BLaER1 treated with 17β-estradiol and CSF1 and Interleukin-3, amounts not matched to agents 10 nM and 100 nM (cell line): Measurements from ENCODE around the gene MNT.
"Not testable (repeated sequence)": the region's sequence is repeated elsewhere in the genome, so short reads cannot be mapped to it uniquely, and the experiment has no call there.

ENCODE experiments used
- H3K27ac ChIP-seq, 11 experiments: shearing (Covaris generic); formaldehyde crosslinking; 2 replicates each; pipeline ENCODE4 v1.8.1; 2022
- H3K27me3 ChIP-seq, 11 experiments: shearing (Covaris generic); formaldehyde crosslinking; 2 replicates each; pipeline ENCODE4 v1.8.1; 2022
- H3K36me3 ChIP-seq, 11 experiments: shearing (Covaris generic); formaldehyde crosslinking; 2 replicates each; pipeline ENCODE4 v1.8.1; 2022
- H3K4me1 ChIP-seq, 10 experiments: shearing (Covaris generic); formaldehyde crosslinking; 2 replicates each; pipeline ENCODE4 v1.8.1; 2022
- H3K4me2 ChIP-seq, 11 experiments: shearing (Covaris generic); formaldehyde crosslinking; 2 replicates each; pipeline ENCODE4 v1.8.1; 2022
- H3K4me3 ChIP-seq, 10 experiments: shearing (Covaris generic); formaldehyde crosslinking; 2 replicates each; pipeline ENCODE4 v1.8.1; 2022
- H3K9ac ChIP-seq, 11 experiments: shearing (Covaris generic); formaldehyde crosslinking; 2 replicates each; pipeline ENCODE4 v1.8.1; 2022
- H3K9me3 ChIP-seq, 11 experiments: shearing (Covaris generic); formaldehyde crosslinking; replicated peaks in 1 of 11; 2 replicates each; pipeline ENCODE4 v1.8.1; 2022
- H4K20me1 ChIP-seq, 11 experiments: shearing (Covaris generic); formaldehyde crosslinking; 2 replicates each; pipeline ENCODE4 v1.8.1; 2022
- Cebpa-rat ChIP-seq, 11 experiments: shearing (Covaris generic); IDR thresholded peaks; 2 replicates each; pipeline ENCODE4 v1.8.1; 2022

The MNT gene

GRCh38 chr17:2439997-2440396, 39.1 kb upstream of the MNT start:
- not testable (repeated sequence) for H3K4me3 ChIP-seq, H3K27me3 ChIP-seq, H3K9me3 ChIP-seq
- Histone ChIP-seq H4K20me1 (peaks cover 0 to 25% (median 0%) of the 10 kb centered on the region in 11 experiments; a peak in 7 of 22 replicates), H3K4me2 (peak overlapping the region in 5 of 11 experiments; percentile 39 to 86 (median 79); a peak in 10 of 22 replicates), H3K4me1 (peaks cover 38 to 73% (median 52%) of the 10 kb centered on the region in 10 experiments), H3K9ac (peak overlapping the region in 4 of 11 experiments; percentile 50 to 73 (median 68); a peak in 8 of 22 replicates), H3K27ac (peak overlapping the region in 8 of 11 experiments; percentile 28 to 89 (median 76); a peak in 14 of 22 replicates), H3K36me3 (peaks cover 32 to 90% (median 66%) of the 10 kb centered on the region in 11 experiments)
- TF ChIP-seq Cebpa-rat (IDR thresholded peaks at IDR 0.05): peak in 3 of 11 experiments; percentile 36 to 75 (median 63); a peak in 5 of 22 replicates

- Histone ChIP-seq H3K27ac (peak overlapping the region in 9 of 11 experiments; percentile 23 to 89 (median 75); a peak in 15 of 22 replicates), H3K9ac (peak overlapping the region in 6 of 11 experiments; percentile 34 to 73 (median 65); a peak in 10 of 22 replicates), H3K4me3 (no peak overlapping the region), H3K27me3 (no peaks in the 10 kb centered on the region), H3K4me1 (peaks cover 50 to 85% (median 63%) of the 10 kb centered on the region in 10 experiments), H3K36me3 (peaks cover 37 to 90% (median 66%) of the 10 kb centered on the region in 11 experiments), H3K9me3 (peaks cover 0 to 10% (median 5%) of the 10 kb centered on the region in 11 experiments; a peak in 12 of 22 replicates), H4K20me1 (peaks cover 0 to 15% (median 0%) of the 10 kb centered on the region in 11 experiments; a peak in 6 of 22 replicates), H3K4me2 (peak overlapping the region in 9 of 11 experiments; percentile 8 to 90 (median 79); a peak in 14 of 22 replicates)
- TF ChIP-seq Cebpa-rat (IDR thresholded peaks at IDR 0.05): no peak
These were observed 38.0 kb upstream of the MNT start for GRCh38 chr17:2438823-2439222.

DNA sequence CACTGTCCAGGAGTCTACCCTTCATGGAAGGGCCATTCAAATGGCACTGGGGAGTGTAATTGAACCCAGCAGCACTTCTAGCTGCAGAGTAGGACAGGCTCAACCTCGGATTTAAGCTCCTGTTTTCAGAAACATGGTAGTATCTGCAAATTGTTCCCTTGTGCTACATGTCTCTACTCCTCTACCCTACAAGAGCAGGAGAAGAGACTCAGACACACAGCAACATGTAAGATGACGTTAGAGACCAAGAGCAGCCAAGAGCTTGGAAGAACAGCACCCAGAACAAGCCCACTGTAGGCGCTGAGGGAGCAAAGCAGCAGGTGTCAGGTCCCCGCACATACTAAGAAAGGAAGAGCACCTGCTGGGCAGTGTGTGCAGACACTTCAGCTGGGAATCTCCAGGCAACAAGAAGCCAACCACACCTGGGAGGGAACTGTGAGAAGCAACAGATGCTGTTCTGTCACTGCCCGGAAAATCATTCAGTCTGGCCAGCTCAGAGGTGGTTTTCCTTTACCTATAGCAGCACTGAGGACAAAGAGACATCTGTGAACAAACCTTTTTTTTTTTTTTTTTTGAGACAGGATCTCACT, 35.6 kb upstream of the MNT start:
- no peak for TF ChIP-seq Cebpa-rat (IDR thresholded peaks at IDR 0.05)
- Histone ChIP-seq H4K20me1 (peaks cover 0 to 14% (median 0%) of the 10 kb centered on the region in 11 experiments; a peak in 6 of 22 replicates), H3K9ac (peak overlapping the region in 7 of 11 experiments; percentile 10 to 70 (median 57); a peak in 9 of 22 replicates), H3K4me2 (peak overlapping the region; percentile 63 to 91 (median 79)), H3K27me3 (no peaks in the 10 kb centered on the region), H3K9me3 (peaks cover 0 to 10% (median 5%) of the 10 kb centered on the region in 11 experiments; a peak in 12 of 22 replicates), H3K4me1 (peaks cover 52 to 83% (median 67%) of the 10 kb centered on the region in 10 experiments), H3K4me3 (peak overlapping the region in 4 of 10 experiments; percentile 10 to 47 (median 34); a peak in 4 of 20 replicates), H3K27ac (peak overlapping the region in 8 of 11 experiments; percentile 14 to 80 (median 58); a peak in 12 of 22 replicates), H3K36me3 (peaks cover 57 to 93% (median 83%) of the 10 kb centered on the region in 11 experiments)

DNA sequence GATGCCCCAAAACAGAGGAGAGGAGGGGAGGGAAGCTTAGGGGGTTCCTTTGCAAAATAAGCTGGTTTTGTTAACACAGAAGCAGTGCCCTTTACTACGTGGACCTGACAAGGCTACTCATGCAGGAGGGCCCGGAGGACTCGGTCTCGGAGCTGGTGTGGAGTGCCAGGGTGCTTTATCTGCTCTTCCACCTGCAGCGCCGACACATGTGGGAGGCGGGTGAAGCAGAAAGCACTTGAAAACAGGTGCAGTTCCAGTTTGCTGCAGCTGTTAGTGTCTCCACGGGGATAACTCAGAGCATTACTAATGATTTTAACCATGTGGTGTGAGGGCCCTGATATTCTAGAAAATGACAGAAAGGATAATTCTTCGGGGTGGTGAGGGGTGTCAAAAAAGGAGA, 35.0 kb upstream of the MNT start:
- TF ChIP-seq Cebpa-rat (IDR thresholded peaks at IDR 0.05): no peak
- Histone ChIP-seq H3K9me3 (peaks cover 0 to 5% (median under 1%) of the 10 kb centered on the region in 11 experiments; a peak in 7 of 22 replicates), H4K20me1 (peaks cover 0 to 14% (median 0%) of the 10 kb centered on the region in 11 experiments; a peak in 6 of 22 replicates), H3K27ac (peak overlapping the region in 10 of 11 experiments; percentile 33 to 80 (median 58); a peak in 13 of 22 replicates), H3K4me3 (peak overlapping the region in 4 of 10 experiments; percentile 25 to 47 (median 38); a peak in 7 of 20 replicates), H3K36me3 (peaks cover 55 to 93% (median 83%) of the 10 kb centered on the region in 11 experiments), H3K9ac (peak overlapping the region in 10 of 11 experiments; percentile 11 to 70 (median 56); a peak in 16 of 22 replicates), H3K4me2 (peak overlapping the region; percentile 63 to 91 (median 79)), H3K4me1 (peaks cover 52 to 83% (median 67%) of the 10 kb centered on the region in 10 experiments), H3K27me3 (no peaks in the 10 kb centered on the region)

GRCh38 chr17:2435181-2435741, 34.4 kb upstream of the MNT start:
- Histone ChIP-seq H3K9ac (peak overlapping the region; percentile 9 to 70 (median 55); a peak in 17 of 22 replicates), H3K4me1 (peaks cover 52 to 78% (median 66%) of the 10 kb centered on the region in 10 experiments), H3K27ac (peak overlapping the region; percentile 33 to 80 (median 58); a peak in 20 of 22 replicates), H3K9me3 (no peaks in the 10 kb centered on the region), H3K4me3 (peak overlapping the region in 3 of 10 experiments; percentile 25 to 47 (median 44); a peak in 6 of 20 replicates), H4K20me1 (peaks cover 0 to 14% (median 0%) of the 10 kb centered on the region in 11 experiments; a peak in 6 of 22 replicates), H3K36me3 (peaks cover 50 to 93% (median 81%) of the 10 kb centered on the region in 11 experiments), H3K27me3 (no peaks in the 10 kb centered on the region), H3K4me2 (peak overlapping the region; percentile 63 to 91 (median 79))
- no peak for TF ChIP-seq Cebpa-rat (IDR thresholded peaks at IDR 0.05)

DNA sequence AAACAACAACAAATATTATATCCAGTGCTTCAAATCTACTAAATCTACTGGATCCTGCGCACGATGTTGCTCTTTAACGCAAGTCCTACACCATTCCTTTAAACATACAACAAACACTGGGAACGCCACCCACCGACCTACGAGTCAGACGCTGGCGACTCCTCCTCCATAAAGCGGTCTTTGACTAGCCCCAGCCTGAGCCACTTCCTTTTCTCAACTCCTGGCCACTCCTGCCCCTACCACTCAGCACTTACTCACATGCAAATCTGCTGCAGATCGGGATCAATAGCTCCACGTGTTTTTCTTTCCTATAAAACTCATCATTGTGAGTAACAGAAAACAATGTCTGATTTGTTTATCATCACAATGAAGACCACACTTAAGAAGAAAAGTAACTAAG, 32.8 kb upstream of the MNT start:
- Histone ChIP-seq H3K27ac (peak overlapping the region in 2 of 11 experiments; percentile 71 to 80; a peak in 1 of 22 replicates), H3K9me3 (no peaks in the 10 kb centered on the region), H3K27me3 (no peaks in the 10 kb centered on the region), H4K20me1 (peaks cover 0 to 14% (median 0%) of the 10 kb centered on the region in 11 experiments; a peak in 6 of 22 replicates), H3K9ac (no peak overlapping the region), H3K4me2 (peak overlapping the region in 8 of 11 experiments; percentile 30 to 91 (median 85); a peak in 14 of 22 replicates), H3K4me1 (peaks cover 47 to 62% (median 54%) of the 10 kb centered on the region in 10 experiments), H3K36me3 (peaks cover 50 to 91% (median 72%) of the 10 kb centered on the region in 11 experiments; a peak in 21 of 22 replicates), H3K4me3 (no peak overlapping the region)
- no peak for TF ChIP-seq Cebpa-rat (IDR thresholded peaks at IDR 0.05)

DNA sequence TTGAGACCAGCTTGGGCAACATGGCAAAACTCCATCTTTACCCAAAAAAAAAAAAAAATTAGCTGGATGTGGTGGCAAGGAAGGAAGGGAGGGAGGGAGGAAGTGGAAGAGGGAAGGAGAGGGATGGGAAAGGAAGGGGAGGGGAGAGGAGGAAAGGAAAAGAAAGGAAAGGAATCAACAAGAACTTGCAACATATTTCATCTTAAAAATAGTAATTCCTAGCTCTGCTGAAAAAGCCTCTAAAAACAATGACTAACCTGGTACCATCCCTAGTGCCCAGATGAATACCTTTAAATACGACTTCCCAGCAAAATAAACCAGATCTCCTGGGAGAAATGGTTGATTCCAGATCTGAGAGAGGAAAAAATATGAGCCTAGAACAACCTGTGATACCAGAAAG, 27.1 kb upstream of the MNT start:
- Histone ChIP-seq H4K20me1 (peaks cover 0 to 7% (median 0%) of the 10 kb centered on the region in 11 experiments; a peak in 3 of 22 replicates), H3K27me3 (no peaks in the 10 kb centered on the region), H3K4me2 (peak overlapping the region in 2 of 11 experiments; percentile 9 to 43; a peak in 3 of 22 replicates), H3K36me3 (peaks cover 32 to 87% (median 64%) of the 10 kb centered on the region in 11 experiments), H3K9ac (no peak overlapping the region), H3K4me1 (peaks cover 0 to 11% (median 4%) of the 10 kb centered on the region in 10 experiments; a peak in 9 of 20 replicates), H3K27ac (no peak overlapping the region), H3K9me3 (no peaks in the 10 kb centered on the region), H3K4me3 (no peak overlapping the region)
- no peak for TF ChIP-seq Cebpa-rat (IDR thresholded peaks at IDR 0.05)

DNA sequence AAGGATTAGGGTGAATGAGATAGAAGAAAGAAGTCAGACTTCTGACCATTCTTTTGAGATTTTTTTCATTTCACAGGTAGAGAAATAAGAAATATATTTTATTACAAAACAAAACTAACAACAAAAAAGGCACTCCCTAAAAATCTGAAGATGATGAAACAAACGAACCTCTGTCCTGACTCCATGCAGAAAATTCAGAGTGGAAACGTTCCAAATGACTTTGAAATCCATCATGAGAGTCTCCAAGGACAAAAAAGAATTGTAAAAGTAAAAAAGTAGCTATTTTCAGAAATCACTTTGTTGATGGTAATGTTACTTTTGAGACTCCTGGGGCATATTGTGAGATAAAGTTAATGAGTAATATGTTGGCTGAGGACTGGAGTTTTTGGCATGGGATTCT, 26.4 kb upstream of the MNT start:
- Histone ChIP-seq H3K4me1 (peaks cover 0 to 7% (median 4%) of the 10 kb centered on the region in 10 experiments; a peak in 8 of 20 replicates), H3K9ac (no peak overlapping the region), H3K36me3 (peaks cover 25 to 86% (median 59%) of the 10 kb centered on the region in 11 experiments), H3K27ac (no peak overlapping the region), H3K4me2 (no peak overlapping the region), H3K27me3 (no peaks in the 10 kb centered on the region), H3K4me3 (no peak overlapping the region), H4K20me1 (peaks cover 0 to 7% (median 0%) of the 10 kb centered on the region in 11 experiments; a peak in 3 of 22 replicates), H3K9me3 (no peaks in the 10 kb centered on the region)
- TF ChIP-seq Cebpa-rat (IDR thresholded peaks at IDR 0.05): no peak
